GM19035 (cell line): ENCODE data around the gene PLPP6.
A peak's percentile ranks its signal among the peaks of the same experiment; 100 is the strongest.

Experiments used
- ATAC-seq: cut with Tn5 transposase; IDR thresholded peaks from one replicate; pipeline ENCODE4 v1.9.1; 2021; ENCODE audit not compliant: unreplicated experiment

The PLPP6 gene

DNA sequence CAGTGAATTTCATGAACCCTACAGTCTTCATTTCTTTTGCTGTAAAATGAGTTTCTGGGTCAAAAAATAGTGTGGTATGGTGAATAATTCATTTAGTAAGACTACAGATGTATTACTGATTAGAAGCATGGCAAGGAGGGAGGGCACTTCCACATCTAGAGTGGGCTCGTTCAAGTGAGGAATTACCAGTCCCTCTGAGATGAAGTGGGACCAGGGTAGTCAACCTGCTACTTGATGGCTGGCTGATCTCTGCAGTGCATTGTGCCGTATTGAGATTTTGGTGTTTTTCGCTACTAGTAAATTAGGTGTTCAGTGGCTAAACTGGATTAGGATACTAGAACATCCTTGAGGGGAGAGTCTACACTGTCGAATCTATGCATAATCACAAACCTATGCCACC, 28.1 kb downstream of the PLPP6 start:
- peak; percentile 35 for ATAC-seq

DNA sequence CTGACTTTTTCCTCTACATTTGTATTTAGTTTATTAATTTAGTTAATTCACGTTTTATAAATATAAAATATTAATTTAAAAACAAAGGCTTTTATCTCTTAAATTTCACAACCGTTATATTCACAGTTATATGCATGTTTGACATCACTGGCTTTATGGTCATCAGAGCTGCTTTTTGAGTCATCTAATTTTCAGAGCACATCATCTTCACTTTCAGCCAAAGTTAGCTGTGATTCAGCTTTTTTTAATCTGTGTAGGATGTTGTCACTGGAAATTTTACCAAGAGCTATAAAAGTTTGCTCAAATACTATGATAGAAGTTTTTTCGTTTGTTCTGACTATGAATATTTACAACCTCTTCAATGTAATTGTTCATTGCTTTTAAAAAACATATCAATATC, 29.7 kb downstream of the PLPP6 start:
- ATAC-seq = no peak

DNA sequence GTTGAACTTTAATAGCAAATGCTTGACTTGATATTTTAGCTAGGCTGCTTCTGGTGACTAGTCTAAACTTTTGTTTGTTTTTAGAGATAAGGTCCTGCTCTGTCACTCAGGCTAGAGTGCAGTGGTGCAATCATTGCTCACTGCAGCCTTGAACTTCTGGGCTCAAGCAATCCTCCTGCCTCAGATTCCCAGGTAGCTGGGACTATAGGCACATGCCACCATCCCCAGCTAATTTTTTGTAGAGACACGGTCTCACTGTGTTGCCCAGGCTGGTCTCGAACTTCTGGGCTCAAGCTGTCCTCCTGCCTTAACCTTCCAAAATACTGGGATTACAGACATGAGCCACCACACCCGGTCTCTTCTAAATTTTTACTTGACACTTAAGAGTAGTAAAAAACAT, 38.0 kb downstream of the PLPP6 start:
- no peak for ATAC-seq

DNA sequence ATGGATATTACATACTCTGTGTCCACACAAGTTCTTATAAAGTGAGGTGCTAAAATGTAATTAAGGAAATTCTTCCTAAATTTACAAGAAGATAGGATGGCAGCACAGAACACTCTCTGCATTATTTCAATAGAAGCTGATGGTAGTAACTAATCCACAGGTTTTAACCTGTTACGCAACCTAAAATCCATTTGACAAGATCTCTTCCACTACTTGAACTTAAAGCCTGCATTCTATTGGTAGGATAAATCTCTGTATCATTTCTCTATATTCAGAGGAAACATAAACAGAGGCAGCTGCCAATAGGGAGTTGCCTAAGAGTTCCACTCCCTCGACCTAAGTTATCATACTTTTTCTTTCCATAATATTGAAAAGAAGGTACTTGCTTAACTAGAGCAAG, 38.8 kb downstream of the PLPP6 start:
- ATAC-seq = no peak

DNA sequence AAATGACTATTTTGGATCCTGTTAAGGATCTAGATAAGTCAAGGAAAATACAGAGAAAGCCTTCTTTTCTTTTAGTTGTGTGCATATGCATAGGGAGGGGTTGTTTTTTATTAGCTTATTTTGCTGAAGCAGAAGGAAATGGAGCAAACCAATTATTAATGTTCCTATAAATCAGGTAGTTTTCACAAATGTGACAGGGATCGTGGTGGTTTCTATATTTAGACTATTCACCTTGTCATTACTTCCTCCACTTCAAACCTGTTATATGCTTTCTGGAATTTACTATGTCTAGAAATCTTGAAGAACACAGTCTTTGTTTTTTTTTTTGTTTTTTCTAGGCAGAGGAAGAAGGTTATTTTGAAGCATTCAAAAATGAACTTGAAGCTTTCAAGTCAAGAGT, 39.4 kb downstream of the PLPP6 start:
- ATAC-seq = no peak

DNA sequence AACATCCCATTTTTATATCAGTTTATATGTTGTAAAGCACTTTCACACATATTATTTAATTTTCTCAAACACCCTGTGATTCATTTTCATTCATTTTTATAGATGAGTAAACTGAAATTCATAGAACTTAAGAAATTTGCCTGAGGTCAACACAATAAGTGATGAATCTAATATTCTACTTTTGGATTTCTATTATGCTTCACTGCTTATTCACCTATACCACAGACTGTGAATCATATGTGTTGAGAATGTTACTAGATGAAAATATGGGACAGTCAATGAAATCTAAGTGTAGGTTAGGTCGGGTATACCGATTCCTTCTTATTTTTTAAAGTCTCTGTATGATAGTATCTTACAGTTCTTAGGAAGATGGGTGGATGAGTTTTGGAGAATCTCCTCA, 42.0 kb downstream of the PLPP6 start:
- ATAC-seq = no peak

DNA sequence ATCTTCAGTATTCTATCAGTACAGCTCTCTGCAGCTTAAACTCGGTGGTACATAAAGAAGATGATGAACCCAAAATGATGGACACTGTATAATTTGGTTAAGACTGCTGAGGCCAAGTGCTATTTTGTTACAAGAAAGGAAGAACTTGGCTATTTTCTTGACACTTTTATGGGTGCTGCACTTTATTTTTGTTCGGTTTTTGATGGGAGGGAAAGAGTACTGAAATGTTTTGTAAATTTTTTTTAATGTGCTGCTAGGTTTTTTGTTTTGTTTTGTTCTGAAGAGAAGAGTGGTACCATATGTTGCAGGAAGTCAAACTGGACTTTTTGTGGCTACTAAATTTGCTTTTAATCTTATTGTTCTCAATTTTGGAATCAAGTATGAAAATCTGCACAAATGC, 43.9 kb downstream of the PLPP6 start:
- no peak for ATAC-seq

DNA sequence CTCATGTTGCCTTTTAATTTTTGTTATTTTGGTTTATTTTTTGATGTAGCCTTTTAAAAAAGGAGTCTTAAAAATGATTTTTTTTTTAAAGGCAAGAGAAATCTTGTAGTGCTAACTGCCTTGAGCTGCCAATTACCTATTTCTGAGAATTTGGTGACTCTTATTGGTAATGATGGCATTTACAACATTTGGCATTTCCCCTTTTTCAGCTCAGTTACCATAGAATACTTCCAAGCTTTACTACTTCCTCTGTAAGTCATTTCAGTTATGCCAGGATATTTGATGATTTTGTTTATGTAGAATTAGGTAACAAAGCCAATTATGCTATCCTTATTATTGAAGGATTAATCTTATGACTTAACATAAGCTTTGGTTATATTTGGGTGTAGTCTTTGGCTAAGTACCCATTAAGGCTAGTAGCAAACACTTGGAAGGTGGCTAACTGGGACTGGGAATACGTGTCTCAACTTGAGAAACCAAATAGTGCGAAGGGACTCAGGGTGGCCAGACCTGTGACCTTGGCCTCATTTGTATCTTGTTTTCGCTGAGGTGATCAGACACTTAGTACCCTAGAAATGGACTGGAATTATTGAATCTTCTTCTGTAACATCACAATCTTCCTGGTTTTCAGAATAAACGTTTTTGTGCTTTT, 45.0 kb downstream of the PLPP6 start:
- no peak for ATAC-seq

DNA sequence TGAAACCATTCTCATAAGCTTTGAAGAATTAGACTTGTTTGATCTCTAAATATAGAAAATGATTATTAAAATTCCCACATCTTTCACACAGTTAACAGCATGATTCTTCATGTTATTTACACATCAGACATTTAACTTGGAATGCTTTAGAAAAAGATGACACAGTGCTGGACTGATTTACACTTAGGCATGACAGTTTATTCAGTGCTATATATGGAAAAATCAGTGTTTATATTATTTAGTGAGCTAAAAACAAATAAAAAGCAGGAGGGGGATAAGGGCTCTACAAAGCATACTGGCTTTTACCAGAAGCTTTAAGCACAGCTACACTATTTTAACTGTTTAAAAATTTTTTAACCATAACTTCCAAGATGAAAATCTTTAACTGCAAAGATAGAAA, 47.3 kb downstream of the PLPP6 start:
- no peak for ATAC-seq

DNA sequence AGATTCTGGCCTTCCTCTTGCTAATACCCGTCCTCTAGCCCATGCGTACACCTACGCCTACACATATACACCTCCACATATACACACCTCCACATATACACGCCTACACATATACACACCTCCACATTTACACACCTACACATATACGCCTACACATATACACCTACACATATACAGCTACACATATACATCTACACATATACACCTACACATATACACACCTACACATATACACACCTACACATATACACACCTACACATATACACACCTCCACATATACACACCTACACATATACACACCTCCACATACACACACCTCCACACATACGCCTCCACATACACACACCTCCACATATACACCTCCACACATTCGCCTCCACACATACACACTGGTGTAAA, 51.8 kb downstream of the PLPP6 start:
- ATAC-seq = no peak

DNA sequence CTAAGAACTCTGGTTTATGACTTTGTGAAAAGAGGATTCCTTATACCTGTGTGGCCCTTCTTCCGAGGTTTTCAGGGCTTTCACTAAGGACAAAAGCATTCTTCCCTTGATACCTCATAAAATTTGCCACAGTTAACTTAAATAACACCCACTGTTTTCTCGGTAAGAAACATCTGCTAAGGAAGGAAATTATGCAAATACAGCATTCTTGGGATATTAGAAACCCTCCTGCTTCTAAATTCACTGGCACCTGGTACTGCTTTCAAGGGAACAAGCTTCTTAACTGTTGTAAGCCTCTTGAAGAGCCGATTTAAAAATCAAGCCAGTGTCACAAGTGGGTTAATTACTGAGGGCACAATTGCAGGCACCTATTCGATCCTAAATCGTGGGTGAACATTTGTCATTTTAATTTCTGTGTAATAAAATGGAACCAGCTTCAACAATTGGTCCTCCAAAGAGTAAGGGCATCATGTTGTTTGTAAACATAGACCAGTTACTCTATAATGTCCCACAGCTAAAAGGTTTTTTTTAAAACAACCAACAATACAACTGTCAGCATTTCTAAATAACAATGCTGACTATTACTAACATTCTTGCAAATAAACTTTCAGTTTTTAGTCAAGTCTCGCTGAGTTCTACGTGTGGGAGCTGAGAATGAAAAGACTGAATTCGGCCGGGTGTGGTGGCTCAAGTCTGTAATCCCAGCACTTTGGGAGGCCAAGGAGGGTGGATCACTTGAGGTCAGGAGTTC, 52.3 kb downstream of the PLPP6 start:
- ATAC-seq = no peak
